HG03139 (cell line): ENCODE results near the gene SP6.

Source experiments
- ATAC-seq: cut with Tn5 transposase; IDR thresholded peaks from one replicate; pipeline ENCODE4 v1.9.1; 2021; ENCODE audit not compliant: unreplicated experiment

The SP6 gene

GRCh38 chr17:47850692-47851573 lies at the start of gene SP6:
TSS of gene SP6 (minus strand) at chr17:47851163. CDS start at chr17:47848429, 2,734 bp downstream.
- ATAC-seq = no peak

- no peak for ATAC-seq
Measured at GRCh38 chr17:47899643-47900042, 48.7 kb upstream of the SP6 start.

GRCh38 chr17:47898241-47898640 lies 47.3 kb upstream of the SP6 start:
- no peak for ATAC-seq

GRCh38 chr17:47897561-47897960 lies 46.6 kb upstream of the SP6 start:
- no peak for ATAC-seq

GRCh38 chr17:47896672-47897490 lies 45.9 kb upstream of the SP6 start:
- no peak for ATAC-seq

DNA sequence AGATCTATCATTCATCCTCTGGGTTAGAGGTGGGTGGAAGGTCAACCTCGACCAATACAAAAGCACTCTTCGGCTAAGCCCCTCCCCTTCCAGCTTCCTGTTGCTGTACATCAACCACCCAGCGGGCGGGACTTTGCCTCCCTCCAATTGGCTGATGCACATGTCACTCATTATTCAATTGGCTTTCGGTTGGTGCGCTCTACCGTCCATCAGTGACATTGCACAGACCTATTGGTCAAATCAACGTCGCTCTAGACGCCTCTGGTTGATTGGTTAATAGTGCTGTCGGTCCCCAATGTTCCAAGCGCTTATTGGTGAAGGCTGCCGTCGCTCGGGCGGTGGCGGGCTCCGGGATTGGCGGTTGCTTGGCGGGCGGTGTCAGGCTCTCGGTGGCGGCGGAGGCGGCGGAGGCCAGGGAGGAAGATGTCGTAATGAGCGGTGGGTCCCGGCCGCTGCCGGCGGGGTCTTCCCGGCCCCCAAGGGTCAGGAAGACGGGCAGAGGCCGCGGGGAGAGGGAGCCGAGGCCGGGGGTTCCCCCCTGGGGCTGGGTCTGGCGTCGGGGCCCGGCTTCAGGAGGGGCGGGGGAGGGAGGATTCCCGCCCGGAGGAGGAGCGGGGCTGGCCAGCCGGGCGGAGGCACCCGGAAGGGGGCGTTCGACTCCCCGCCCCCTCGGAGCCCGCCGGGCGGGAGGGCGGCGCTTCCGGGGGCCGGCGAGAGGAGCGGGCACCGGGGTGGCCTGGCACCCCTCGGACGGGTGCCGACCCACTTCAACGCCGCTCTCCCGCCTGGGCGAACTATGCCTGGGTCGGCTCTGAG lies 45.1 kb upstream of the SP6 start, which contains the start of gene SP2:
SP2 (plus strand) TSS at position 381 of the 816 bp plus-strand sequence; CDS start at position 432, 51 bp downstream.
- peak; percentile 87 for ATAC-seq

GRCh38 chr17:47895347-47895855 lies 44.4 kb upstream of the SP6 start:
- ATAC-seq = no peak

DNA sequence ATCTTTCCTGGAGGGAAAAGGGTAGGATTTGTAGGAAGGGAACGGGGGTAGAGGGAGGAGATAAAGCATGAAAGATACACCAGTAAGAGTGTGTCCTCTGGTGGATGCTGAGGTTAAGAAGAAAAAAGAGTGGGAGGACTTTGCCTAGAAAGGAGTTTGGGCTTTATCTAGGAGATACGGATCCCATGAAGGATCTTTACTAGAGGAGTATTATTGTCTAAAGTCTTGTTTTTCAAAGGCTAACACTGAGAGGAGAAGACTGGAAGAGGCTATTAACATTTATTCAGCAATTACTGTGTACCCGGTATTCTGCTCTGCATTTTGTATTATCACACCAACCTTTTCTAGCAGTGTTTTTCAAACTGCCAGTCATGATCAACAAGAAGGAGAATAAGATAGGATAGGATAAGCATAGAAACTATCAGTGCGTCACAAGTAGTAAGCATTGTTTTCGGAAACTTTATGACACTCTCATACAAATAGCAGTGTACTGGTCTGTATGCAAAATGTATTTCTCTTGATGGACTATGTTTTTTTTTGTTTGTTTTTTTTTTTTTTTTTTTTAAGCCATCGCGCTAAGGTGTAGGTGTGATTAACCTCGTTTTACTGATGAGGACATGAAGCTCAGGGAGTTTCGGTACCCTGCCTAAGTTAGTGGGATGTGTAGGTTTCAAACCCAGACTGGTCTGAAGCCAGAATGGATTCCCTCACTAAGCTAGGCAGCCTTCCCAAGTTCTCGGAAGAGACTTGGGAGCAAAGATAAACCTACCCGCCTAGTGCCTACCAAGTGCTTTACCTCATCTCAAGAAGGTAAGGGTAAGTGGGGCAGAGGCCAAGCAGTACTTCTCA lies 43.8 kb upstream of the SP6 start:
- ATAC-seq = no peak

DNA sequence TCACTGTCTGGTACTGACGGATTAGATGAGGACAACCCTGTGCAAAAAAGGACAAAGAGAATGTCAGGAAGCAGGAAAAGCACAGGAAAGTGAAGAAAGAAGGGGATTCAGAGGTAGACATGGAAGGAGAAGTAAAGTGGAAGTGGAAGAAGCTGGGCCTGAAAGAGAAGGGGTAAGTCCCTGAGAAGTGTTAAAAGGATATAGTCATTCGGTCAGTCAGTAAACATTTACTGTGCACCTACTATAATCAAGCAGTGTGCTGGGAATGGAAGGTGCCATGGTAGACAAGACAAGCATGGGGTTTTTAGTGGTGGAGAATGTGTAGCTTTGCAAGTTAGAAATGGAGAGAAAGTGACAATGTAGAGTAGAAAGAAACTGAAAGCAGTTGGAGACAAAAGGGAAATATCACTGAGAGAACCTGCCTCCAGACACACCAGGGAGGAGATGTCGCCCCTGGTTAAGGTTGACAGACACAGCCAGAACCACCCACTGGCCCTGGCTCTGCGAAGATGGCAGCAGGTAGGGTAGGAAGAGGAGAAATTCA lies 40.7 kb upstream of the SP6 start:
- ATAC-seq = no peak

- peak; percentile 57 for ATAC-seq
Measured at GRCh38 chr17:47889734-47890529, 39.0 kb upstream of the SP6 start.

GRCh38 chr17:47888293-47888692 lies 37.3 kb upstream of the SP6 start:
- ATAC-seq = no peak

- no peak for ATAC-seq
Measured at GRCh38 chr17:47884905-47885730, 34.2 kb upstream of the SP6 start.

DNA sequence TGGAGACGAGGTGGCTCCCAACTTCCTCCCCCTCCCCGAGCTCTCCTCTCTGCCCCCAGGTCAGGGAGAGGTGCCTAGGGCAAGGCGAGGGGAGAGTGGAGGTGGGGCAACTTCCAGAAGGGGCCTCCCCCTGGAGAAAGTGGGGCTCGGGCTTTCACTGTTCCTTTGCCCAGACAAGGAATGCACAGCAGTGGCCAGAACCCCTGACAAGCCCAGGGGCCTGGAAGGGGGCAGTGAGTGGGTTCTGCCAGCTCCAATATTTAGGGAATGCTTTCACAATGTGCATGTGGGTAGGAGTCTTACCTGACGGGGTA lies 33.4 kb upstream of the SP6 start:
- ATAC-seq = no peak

DNA sequence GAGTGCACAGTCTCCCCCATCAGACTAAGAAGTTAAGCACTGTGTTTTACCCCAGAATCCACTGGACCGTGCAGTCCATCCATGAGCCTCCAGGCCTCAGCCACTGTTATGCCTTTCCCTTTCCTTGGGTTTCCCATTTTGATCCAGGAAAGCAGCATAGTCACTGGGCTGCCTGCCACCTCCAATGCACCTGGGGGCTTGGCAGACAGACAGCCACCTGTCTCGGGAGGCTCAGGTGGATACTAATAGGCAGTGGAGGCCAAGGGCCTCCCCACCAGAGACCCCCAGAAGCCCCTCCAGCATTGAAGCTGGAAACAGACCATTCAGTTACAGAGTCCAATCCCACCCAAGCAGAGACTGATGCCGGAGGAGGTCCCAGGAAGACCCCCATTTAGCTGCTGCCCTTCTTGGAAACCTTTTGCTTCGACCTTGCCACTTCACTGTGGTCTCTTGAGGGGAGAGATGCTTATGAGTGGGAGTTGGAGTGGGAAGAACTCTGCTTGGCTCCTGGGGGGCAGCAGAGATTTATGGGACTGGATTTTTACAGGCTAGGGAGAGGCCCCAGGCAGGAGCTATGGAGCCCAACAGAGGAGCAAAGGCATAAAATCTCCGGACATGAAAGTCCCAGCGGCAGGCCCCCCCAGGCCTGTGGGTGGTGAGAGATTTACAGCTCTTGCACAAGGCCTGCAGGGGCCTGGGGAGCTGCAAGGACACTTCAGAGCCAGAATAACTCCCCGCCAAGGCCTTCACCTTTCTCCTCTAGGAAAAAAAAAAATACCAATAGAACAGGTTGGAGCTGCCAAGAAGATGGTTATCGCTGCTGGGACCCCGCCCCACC lies 32.8 kb upstream of the SP6 start:
- no peak for ATAC-seq

GRCh38 chr17:47882695-47883588 lies 32.0 kb upstream of the SP6 start:
- ATAC-seq = no peak

DNA sequence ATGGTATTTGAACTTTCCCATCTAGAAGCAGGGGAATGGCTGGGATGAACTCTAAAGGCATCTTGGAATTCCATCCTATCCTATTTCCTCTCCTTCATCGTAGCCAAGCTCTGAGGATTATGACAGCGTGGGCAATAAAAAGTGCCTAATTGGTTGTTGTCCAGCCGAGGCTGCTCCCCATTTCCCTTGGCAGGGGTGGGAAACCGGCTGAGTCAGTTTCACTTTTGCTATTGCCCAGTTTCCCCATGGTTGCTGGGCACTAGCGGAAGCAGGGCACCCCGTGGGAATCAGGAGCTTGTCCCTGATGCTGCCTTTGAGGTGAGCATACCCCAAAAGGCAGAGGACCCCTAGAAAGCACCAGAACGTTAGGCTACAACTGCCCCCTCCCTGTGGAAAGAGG lies 31.3 kb upstream of the SP6 start:
- ATAC-seq = no peak
